Kasumi-1 (cell line): Measurements from ENCODE around the gene CSNK2A1.

Source experiments
- DNase-seq, 2 experiments: peaks; one replicate each; lab custom pipeline; 2025; lab: John Stamatoyannopoulos, UW

Gene CSNK2A1

DNA sequence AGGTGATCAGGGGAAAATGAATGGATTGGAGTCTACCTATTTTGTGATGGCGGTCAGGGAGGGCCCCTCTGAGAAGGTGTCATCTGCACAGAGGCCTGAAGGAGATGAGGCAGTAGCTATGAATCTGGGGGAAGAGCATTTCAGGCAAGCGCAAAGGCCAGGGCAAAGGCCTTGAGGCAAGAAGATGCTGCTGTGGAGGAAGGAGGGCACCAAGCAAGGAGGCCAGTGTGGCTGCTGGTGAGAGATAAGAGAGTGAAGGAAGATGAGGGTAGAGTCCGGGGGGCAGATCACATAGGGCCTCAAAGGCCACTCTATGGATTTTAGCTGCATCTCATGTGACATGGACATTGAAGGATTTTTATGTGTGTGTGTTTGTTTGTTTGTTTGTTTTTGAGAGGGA lies 20.6 kb upstream of the CSNK2A1 start:
- no peak for DNase-seq

DNA sequence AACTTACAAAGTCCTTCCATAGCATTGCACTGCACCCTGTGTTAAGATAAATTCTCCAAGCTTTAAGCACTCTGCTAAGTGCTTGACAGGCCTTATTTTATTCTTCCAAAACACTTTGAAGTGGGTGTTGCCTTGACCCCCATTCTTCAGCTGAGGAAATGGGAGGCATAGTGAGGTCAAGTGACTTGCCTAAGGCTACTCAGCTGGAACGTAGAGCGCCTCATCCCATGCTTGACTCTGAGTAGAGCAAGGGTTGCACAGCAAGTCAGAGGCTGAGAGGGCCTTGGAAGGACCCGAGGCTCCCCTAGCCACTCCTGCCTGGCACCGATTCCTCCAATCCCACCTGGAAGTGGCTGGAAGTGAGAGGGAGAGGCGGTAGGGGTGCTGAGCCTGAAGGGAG lies 19.6 kb upstream of the CSNK2A1 start:
- no peak for DNase-seq

DNA sequence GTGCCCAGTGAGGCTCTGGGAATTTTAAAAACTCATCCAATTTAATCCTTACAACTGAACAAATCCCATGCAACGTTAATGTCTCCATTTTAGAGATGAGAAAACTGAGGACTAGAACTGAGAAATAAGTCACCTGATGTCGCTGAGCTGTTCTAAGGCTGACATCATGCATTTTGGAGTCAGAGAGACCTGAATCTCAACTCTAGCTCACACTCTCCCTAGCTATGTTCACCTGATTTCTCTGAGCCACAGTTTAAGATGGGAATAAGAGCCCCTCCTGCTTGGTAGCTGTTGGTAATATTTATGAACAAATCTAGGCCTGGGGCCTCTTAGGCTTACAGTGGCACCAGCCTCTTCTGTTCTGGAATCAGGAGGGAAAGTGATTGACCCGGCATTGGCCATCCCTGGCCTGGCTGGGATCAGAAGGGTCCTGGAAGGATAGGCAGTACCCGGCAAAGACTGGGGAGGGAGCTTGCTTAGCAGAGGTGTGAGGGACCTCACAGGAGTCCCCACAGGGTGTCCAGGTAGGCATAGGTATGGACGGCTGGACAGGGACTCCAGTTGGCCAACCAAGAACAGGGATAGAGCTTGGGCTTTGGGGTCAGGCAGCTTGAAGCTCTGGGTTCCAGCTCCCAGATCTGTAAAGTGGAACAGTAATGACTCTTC lies 18.8 kb upstream of the CSNK2A1 start:
- DNase-seq: no peak

DNA sequence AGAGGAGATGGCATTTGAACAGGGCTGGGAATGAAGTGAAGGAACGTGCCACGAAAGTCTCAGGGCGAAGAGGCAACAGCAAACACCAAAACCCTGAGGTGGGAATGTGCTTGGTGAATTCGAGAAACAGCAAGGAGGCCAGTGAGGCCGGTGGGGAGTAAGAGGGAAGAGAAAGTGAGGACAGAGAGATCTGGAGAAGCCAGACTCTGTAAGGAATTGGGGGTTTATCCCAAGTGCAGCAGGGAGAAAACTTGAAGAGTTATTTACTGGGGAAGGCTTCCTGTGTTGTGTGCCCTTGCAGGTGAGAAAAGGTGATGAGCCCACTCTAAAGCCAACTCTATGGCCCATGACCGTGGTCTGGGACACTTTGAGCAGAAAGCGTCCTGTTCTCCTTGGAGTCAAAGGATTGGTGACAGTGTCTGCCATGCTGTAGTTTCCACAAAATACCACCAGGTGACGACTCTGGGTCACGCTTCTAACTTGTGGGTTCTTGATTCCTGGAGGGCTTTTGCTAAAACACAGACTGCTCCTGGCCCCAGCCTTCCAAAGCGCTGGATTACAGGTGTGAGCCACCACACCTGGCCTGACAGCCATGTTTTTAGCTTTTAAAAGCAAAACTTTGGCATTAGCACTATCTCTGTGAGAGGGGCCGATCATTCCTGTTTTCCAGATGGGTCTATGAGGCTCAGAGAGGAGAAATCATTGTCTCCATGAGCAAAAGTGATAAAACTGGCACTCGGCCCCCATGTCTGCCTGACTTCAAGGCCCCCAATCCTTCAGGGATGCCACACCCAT lies 18.0 kb upstream of the CSNK2A1 start:
- peak; percentile 75 to 86 for DNase-seq

- no peak for DNase-seq
These were observed 17.1 kb upstream of the CSNK2A1 start for GRCh38 chr20:560680-561079.

DNA sequence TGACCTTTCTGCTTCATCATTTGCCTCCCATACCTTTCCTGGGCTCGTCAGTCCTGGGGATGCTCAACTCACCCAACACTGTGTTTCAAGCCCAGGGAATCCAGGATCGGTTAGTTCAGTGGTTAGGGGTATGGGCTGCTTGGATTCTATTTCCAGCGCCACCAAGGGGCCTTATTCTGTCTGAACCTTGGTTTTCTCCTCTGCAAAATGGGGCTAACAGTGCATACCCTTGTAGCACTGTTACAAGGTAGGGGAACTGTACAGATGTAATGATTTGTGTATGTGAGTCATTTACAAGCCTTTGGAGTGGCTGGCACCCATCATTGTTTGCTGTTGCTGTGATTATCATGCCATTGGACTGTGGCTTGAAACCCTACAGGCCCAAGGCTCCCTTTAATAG lies 14.5 kb upstream of the CSNK2A1 start:
- no peak for DNase-seq

GRCh38 chr20:556984-557383 lies 13.4 kb upstream of the CSNK2A1 start:
- no peak for DNase-seq

DNA sequence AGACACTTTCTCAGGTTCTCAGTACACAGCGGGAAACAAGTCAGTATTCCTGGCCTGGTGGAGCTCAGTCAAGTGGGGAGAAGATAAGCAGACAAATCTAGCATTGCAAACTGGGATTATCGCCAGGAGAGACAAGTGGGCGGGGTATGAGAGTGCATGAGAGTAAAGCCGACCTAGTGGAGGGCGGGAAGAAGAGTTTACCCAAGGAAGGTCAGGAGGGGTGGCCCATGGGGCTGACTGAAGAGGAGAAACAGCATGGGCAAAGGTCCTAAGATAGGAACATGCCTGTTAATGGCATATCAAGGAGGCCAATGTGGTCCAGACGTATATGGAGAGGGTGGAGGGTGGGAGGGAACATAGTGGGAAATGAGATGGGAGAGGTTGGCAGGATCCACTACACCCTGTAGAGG lies 12.4 kb upstream of the CSNK2A1 start:
- no peak for DNase-seq

GRCh38 chr20:550611-551010 lies 7.0 kb upstream of the CSNK2A1 start:
- DNase-seq: no peak

GRCh38 chr20:549722-550496 lies 6.3 kb upstream of the CSNK2A1 start:
- DNase-seq: peak; percentile 4 to 20

GRCh38 chr20:548906-549305 lies 5.3 kb upstream of the CSNK2A1 start:
- no peak for DNase-seq

DNA sequence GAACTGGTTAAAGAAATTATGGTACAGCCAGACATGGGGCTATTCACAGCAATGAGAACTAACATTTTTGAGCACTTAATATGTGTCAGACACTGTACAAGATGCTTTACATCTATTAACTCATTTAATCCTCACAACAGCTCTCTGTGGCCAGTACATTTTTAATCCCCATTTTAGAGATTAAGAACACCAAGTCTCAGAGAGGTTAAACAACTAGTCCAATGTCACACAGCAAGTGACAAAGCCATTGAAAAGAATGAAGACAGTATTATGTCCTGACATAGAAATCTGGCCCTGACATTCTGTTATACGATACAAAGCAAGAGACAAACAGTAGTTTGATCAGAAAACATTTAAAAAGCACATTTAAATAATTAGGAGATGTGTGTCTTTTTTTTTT lies 3.8 kb upstream of the CSNK2A1 start:
- no peak for DNase-seq

- no peak for DNase-seq
These were observed 2.8 kb upstream of the CSNK2A1 start for GRCh38 chr20:546353-546752.

DNA sequence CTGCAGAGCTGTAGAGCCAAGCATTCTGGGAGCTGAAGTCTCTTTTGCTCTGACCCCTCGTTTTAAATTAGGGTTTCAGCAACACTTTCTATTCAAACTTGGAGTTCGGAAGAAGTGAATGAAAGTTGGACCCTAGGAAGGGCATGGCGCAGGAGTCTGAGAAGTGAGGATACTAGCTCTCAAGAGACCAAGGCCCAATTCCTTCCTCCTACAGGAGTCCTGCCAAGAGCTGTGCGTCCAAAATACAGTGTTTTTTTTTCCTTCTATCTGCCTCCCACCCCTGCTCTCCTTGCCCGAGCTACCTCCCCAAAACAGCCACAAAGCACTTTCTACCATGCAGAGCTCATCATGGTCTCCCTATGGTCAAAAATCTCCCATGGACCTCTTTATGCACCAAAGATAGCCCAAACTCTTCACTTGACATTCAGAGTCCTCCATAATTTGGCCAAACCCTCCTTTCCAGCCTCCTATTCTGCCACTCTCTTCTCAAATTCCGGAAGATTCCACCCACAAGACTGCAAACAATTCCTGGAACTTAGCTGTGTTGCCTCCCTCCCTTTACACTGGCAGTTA lies 649 bp upstream of the CSNK2A1 start:
- DNase-seq: no peak

DNA sequence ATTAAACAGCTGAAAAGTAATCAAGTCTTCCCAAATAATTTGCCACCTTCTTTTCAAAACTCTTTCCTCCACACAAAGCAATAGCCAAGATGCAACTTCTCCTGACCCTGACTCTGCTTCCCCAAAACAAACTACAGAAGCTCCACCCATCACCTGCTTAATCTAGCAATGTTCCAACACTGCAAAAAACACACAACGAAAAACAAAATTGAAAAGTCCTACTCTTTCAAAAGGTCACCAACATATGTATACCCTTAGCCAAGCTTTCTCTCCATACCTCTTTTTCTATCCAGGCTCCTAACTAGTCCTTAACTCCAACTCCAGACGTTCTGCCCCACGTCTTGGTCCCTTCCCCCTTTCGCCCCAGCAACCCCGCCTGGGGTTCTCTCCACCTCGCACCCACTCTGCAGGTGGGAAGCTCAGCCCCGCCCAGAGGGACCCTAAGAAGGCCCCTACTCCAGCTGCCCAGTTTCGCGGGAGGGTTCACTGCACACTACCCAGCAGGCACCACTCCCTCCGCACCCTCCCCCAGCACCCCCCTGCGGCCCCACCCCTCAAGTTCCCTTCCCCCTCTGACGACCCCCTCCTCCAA lies 717 bp downstream of the CSNK2A1 start:
- peak; percentile 36 to 54 for DNase-seq

DNA sequence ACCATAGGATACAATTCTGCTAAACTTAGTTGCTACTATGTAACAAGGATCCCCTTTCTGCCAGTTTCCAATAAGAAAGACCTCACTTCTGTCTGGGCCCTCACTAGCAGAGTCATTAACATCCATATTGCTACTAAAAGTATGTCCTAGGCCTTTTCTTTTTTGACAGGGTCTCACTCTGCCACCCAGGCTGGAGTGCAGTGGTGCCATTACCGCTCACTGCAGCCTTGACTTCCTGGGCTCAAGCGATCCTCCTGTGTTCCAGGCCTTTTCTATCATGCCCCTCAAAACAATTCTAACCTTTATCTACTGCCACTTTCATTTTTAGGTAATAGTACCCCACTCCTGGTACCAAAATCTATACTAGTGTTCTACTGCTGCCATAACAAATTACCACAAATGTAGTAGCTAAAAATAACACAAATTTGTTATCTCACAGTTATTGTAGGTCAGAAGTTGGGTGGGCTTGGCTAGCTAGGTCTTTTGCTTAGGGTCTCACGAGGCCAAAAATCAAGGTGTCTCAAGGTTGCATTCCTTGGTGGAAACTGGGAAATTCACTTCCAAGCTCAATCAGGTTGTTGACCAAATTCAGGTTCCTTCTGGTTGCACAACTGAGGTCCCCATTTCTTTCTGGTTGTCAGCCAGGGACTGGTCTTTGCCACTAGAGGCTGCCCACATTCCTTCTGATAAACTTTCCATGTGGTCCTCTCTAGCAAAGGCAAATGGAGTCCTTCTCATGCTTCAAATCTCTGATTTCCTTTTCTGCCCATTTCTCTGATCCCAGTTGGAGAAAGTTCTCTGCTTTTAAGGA lies 3.0 kb downstream of the CSNK2A1 start:
- DNase-seq: no peak

GRCh38 chr20:539848-540247 lies 3.7 kb downstream of the CSNK2A1 start:
- peak; percentile 3 to 9 for DNase-seq

GRCh38 chr20:539191-539590 lies 4.4 kb downstream of the CSNK2A1 start:
- peak; percentile 47 to 64 for DNase-seq

DNA sequence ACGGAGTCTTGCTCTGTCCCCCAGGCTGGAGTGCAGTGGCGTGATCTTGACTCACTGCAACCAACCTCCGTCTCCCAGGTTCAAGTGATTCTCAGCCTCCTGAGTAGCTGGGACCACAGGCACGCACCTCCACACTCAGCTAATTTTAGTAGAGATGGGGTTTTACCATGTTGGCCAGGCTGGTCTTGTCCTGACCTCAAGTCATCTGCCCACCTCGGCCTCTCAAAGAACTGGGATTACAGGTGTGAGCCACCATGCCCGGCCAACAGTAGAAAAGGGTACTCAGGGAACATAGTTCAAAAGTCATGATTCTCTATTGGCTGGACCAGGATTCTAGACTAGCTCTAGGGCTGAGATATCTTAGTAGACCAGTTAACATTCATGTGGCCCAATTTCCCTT lies 5.6 kb downstream of the CSNK2A1 start:
- no peak for DNase-seq

DNA sequence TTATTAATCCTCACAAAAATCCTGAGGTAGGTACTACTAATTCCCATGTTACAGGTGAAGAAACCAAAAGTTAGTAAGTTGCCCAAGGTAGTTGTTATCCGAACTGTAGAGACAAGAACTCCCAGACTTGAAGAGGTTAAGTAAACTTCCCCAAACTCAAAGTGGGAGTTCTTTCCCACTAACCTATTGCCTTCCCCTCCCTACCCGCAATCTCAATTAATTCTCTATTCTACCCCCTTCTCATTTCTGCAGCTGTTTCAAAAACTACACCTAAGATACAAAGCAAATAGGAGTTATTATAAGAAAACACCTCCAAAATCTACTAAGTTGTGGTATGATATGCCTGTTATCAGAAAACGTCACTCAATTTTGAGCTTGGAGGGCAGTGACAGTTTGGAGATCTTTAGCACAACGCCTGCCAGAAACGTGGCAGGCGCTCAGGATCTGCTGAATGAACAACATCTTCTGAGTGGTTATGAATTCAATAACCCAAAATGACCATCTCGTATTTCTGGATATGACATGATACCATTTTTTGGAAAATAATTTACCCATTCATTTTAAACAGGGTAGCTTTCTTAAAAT lies 7.1 kb downstream of the CSNK2A1 start:
- no peak for DNase-seq

DNA sequence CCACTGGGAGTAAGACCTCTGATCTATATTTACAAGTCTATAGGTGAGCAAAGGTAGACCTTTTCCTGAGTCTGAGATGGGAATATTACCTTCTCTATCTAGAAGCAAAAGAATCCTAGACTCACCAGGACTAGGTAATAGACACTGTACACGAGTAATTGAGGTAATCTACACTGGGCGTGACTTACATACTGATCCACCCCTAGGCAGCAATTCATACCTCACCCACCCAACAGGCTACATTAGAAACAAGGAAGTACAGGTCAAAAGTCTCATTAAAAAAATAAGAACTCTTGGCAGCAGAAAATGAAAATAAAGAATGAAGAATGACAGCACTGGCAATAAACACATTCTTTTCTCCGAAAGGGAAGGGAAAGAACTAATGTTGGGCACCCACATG lies 7.6 kb downstream of the CSNK2A1 start:
- DNase-seq: peak in 1 of 2 experiments; percentile 21
